ENCODE results near the gene ADGRV1.

ADGRV1 gene

GRCh38 chr5:90897618-90898017 lies 339.0 kb downstream of the ADGRV1 start:
- Mint-ChIP-seq H3K4me3 (no peak overlapping the region), H3K27ac (no peak overlapping the region), H3K4me1 (ENCODE audit: low read depth in 2 of 2) (no peaks in the 10 kb centered on the region), H3K27me3 (peaks cover 0 to 7% of the 10 kb centered on the region in 2 donors), H3K36me3 (ENCODE audit: insufficient read depth) (no peaks in the 10 kb centered on the region), H3K9me3 (no peaks in the 10 kb centered on the region)
- DNase-seq (no peak), ATAC-seq (replicated peaks) (no peak)

- Mint-ChIP-seq H3K4me3 (no peak overlapping the region), H3K4me1 (ENCODE audit: low read depth in 2 of 2) (no peaks in the 10 kb centered on the region), H3K27ac (no peak overlapping the region), H3K27me3 (no peaks in the 10 kb centered on the region), H3K9me3 (no peaks in the 10 kb centered on the region), H3K36me3 (ENCODE audit: insufficient read depth) (no peaks in the 10 kb centered on the region)
- no peak for ATAC-seq (replicated peaks)
- DNase-seq: no peak
These were observed 339.9 kb downstream of the ADGRV1 start for GRCh38 chr5:90898326-90899013.

- H3K9me3 Mint-ChIP-seq: no peaks in the 10 kb centered on the region
- peaks cover 0 to 6% of the 10 kb centered on the region in 2 donors for H3K27me3 Mint-ChIP-seq
These were observed 340.5 kb downstream of the ADGRV1 start for GRCh38 chr5:90899014-90899604.

GRCh38 chr5:90901261-90901660 lies 342.7 kb downstream of the ADGRV1 start:
- DNase-seq: no peak
- H3K36me3 Mint-ChIP-seq (ENCODE audit: insufficient read depth): no peaks in the 10 kb centered on the region
- no peak for ATAC-seq (replicated peaks)
- no peaks in the 10 kb centered on the region for H3K9me3 Mint-ChIP-seq
- H3K4me1 Mint-ChIP-seq (ENCODE audit: low read depth in 2 of 2): no peaks in the 10 kb centered on the region
- peaks cover 7 to 19% of the 10 kb centered on the region in 2 donors for H3K27me3 Mint-ChIP-seq
- no peak overlapping the region for H3K4me3 Mint-ChIP-seq
- H3K27ac Mint-ChIP-seq: no peak overlapping the region

More at GRCh38 chr5:90899014-90899604, 340.5 kb downstream of the ADGRV1 start:
- Mint-ChIP-seq H3K27ac (no peak overlapping the region), H3K4me3 (no peak overlapping the region), H3K36me3 (ENCODE audit: insufficient read depth) (no peaks in the 10 kb centered on the region), H3K4me1 (ENCODE audit: low read depth in 2 of 2) (no peaks in the 10 kb centered on the region)
- no peak for DNase-seq
- no peak for ATAC-seq (replicated peaks)

- peaks cover 7 to 23% of the 10 kb centered on the region in 2 donors for H3K27me3 Mint-ChIP-seq
- no peaks in the 10 kb centered on the region for H3K36me3 Mint-ChIP-seq (ENCODE audit: insufficient read depth)
- H3K4me1 Mint-ChIP-seq (ENCODE audit: low read depth in 2 of 2): no peaks in the 10 kb centered on the region
- H3K27ac Mint-ChIP-seq: no peak overlapping the region
- no peaks in the 10 kb centered on the region for H3K9me3 Mint-ChIP-seq
- no peak for DNase-seq
- H3K4me3 Mint-ChIP-seq: no peak overlapping the region
- no peak for ATAC-seq (replicated peaks)
These were observed 343.6 kb downstream of the ADGRV1 start for GRCh38 chr5:90902170-90902569.

GRCh38 chr5:90902651-90903386 lies 344.2 kb downstream of the ADGRV1 start:
- no peak overlapping the region for H3K27ac Mint-ChIP-seq

GRCh38 chr5:90909101-90909503 lies 350.5 kb downstream of the ADGRV1 start:
- ATAC-seq (replicated peaks) (no peak), DNase-seq (no peak)
- Mint-ChIP-seq H3K27ac (no peak overlapping the region), H3K36me3 (ENCODE audit: insufficient read depth) (no peaks in the 10 kb centered on the region), H3K27me3 (peaks cover 7 to 22% of the 10 kb centered on the region in 2 donors), H3K4me1 (ENCODE audit: low read depth in 2 of 2) (no peaks in the 10 kb centered on the region), H3K4me3 (no peak overlapping the region), H3K9me3 (no peaks in the 10 kb centered on the region)

More at GRCh38 chr5:90902651-90903386, 344.2 kb downstream of the ADGRV1 start:
- Mint-ChIP-seq H3K4me1 (ENCODE audit: low read depth in 2 of 2) (no peaks in the 10 kb centered on the region), H3K9me3 (no peaks in the 10 kb centered on the region), H3K4me3 (no peak overlapping the region), H3K27me3 (peaks cover 7 to 23% of the 10 kb centered on the region in 2 donors), H3K36me3 (ENCODE audit: insufficient read depth) (no peaks in the 10 kb centered on the region)
- no peak for ATAC-seq (replicated peaks)
- DNase-seq: no peak

- no peak for DNase-seq
- no peak for ATAC-seq (replicated peaks)
These were observed 351.3 kb downstream of the ADGRV1 start for GRCh38 chr5:90909940-90910339.

GRCh38 chr5:90911169-90911568 lies 352.6 kb downstream of the ADGRV1 start:
- Mint-ChIP-seq H3K36me3 (ENCODE audit: insufficient read depth) (no peaks in the 10 kb centered on the region), H3K27me3 (peaks cover 9 to 18% of the 10 kb centered on the region in 2 donors), H3K4me3 (no peak overlapping the region), H3K4me1 (ENCODE audit: low read depth in 2 of 2) (no peaks in the 10 kb centered on the region), H3K9me3 (no peaks in the 10 kb centered on the region), H3K27ac (no peak overlapping the region)
- DNase-seq (no peak), ATAC-seq (replicated peaks) (no peak)

More at GRCh38 chr5:90909940-90910339, 351.3 kb downstream of the ADGRV1 start:
- Mint-ChIP-seq H3K9me3 (no peaks in the 10 kb centered on the region), H3K27ac (no peak overlapping the region), H3K4me3 (no peak overlapping the region), H3K4me1 (ENCODE audit: low read depth in 2 of 2) (no peaks in the 10 kb centered on the region), H3K27me3 (peaks cover 0 to 15% of the 10 kb centered on the region in 2 donors), H3K36me3 (ENCODE audit: insufficient read depth) (no peaks in the 10 kb centered on the region)

- DNase-seq (no peak), ATAC-seq (replicated peaks) (no peak)
- H3K4me1 Mint-ChIP-seq (ENCODE audit: low read depth in 2 of 2): no peaks in the 10 kb centered on the region
- peaks cover 9 to 13% of the 10 kb centered on the region in 2 donors for H3K27me3 Mint-ChIP-seq
- no peaks in the 10 kb centered on the region for H3K9me3 Mint-ChIP-seq
- no peak overlapping the region for H3K4me3 Mint-ChIP-seq
- no peak overlapping the region for H3K27ac Mint-ChIP-seq
- H3K36me3 Mint-ChIP-seq (ENCODE audit: insufficient read depth): no peaks in the 10 kb centered on the region
These were observed 353.9 kb downstream of the ADGRV1 start for GRCh38 chr5:90912476-90912875.

- Mint-ChIP-seq H3K27me3 (peaks cover 19 to 21% of the 10 kb centered on the region in 2 donors), H3K9me3 (no peaks in the 10 kb centered on the region), H3K27ac (no peak overlapping the region), H3K36me3 (ENCODE audit: insufficient read depth) (no peaks in the 10 kb centered on the region), H3K4me3 (no peak overlapping the region), H3K4me1 (ENCODE audit: low read depth in 2 of 2) (no peaks in the 10 kb centered on the region)
- DNase-seq (no peak), ATAC-seq (replicated peaks) (no peak)
These were observed 356.8 kb downstream of the ADGRV1 start for GRCh38 chr5:90915393-90915792.

GRCh38 chr5:90916947-90917800 lies 358.6 kb downstream of the ADGRV1 start:
- DNase-seq: no peak

More at GRCh38 chr5:90916947-90917800, 358.6 kb downstream of the ADGRV1 start:
- Mint-ChIP-seq H3K36me3 (ENCODE audit: insufficient read depth) (no peaks in the 10 kb centered on the region), H3K27ac (no peak overlapping the region), H3K9me3 (no peaks in the 10 kb centered on the region), H3K4me1 (ENCODE audit: low read depth in 2 of 2) (no peaks in the 10 kb centered on the region), H3K4me3 (no peak overlapping the region), H3K27me3 (peaks cover 21 to 24% of the 10 kb centered on the region in 2 donors)
- no peak for ATAC-seq (replicated peaks)

All from effector memory CD8-positive, alpha-beta T cell (primary cell).